GM19351 (cell line): ENCODE data around the gene PTPN20.
"Not testable (repeated sequence)": the region's sequence is repeated elsewhere in the genome, so short reads cannot be mapped to it uniquely, and the experiment has no call there.

Experiments
- ATAC-seq: cut with Tn5 transposase; IDR thresholded peaks from one replicate; pipeline ENCODE4 v1.9.1; 2021; ENCODE audit warnings: mild to moderate bottlenecking, moderate library complexity; ENCODE audit not compliant: unreplicated experiment

The PTPN20 gene

GRCh38 chr10:46952540-46952939 is 41.3 kb downstream of the PTPN20 start:
- ATAC-seq = not testable (repeated sequence)

DNA sequence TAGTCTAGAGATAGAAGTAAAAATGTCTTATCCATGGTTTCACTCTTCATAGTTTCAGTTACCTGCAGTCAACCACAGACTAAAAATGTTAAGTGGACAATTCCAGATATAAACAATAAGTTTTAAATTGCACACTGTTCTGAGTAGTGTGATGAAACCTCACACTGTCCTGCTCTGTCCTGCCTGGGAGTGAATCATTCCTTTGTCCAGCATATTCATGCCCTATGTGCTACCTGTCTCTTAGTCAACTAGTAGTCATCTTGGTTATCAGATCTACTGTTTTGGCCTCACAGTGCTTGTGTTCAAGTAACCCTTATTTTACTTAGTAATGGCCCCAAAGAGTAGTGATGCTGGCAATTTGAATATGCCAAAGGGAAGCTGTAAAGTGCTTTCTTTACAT is 49.5 kb downstream of the PTPN20 start:
- ATAC-seq = not testable (repeated sequence)

- not testable (repeated sequence) for ATAC-seq
These were observed 52.1 kb downstream of the PTPN20 start for GRCh38 chr10:46963356-46963755.

DNA sequence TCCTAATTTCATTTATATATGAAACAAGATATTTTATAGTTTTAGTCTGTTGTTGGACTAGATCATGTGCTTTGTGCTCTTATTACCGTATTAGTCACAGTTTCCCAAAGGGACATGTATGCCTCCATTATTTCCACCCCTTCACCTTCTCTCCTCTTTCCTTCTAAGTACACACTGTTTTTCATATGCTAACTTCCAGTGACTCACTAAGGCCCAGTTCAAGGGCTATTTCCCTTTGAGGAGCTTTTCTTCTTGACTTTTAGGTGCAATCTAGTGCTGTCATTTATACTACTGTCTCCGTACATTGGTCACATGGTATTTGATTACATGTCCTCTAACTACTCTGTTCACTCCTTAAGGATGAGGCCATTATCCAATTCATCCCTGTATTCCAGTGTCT is 55.8 kb downstream of the PTPN20 start:
- ATAC-seq = not testable (repeated sequence)

DNA sequence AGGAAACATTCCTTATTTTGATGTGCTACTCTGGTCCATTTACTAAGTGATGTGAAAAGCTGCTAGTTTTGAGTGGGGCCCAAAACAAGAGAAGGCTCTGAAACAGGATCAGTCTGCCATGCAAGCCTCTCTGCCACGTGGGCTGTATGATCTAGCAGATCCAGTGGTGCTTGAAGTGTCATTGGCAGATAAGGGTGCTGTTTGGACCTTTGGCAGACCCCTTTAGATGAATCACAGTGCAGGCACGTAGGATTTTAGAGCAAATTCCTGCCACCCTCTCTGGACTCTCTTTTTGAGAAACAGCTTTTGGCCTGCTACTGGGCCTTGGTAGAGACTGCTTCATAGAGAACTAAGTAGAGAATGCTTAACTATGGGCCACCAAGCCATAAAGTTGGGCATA is 69.0 kb downstream of the PTPN20 start:
- not testable (repeated sequence) for ATAC-seq

GRCh38 chr10:46987233-46987924 is 76.2 kb downstream of the PTPN20 start:
- ATAC-seq = peak; percentile 98

DNA sequence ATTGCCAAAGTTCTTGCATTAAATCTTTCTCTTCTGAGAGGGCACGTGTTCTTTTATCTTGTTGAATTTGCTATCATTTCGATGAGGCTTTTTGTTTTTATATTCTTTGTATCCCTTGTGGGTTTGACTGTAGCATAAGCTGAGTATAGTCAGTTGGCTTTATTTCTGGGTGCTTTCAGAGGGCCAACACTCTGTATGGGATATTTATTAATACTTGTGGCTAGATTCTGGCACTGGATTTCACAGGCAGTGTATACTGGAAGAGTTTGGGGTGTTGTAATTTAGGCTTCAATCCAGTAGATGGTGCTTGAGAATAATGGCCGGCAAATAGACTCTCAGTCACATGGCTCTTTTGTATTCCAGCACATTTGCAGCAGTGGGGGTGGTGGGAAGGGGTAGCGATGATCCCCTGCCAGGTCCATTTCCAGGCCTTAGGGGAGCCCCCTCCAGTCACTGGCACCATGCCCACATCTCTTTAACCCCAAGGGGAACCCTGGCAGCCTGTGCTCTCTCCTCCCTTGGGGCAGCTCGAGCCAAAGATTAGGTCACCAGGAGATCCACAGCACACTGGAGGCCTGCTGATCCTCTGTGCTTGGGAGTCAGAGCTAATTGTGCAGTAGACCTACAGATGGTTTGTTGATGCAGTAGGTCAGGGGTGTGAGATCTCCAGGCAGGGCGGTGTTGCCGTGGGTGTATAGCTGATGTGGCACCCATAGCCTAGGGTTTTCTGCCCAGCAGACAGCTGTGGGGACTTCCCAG is 81.8 kb downstream of the PTPN20 start:
- no peak for ATAC-seq

GRCh38 chr10:46995234-46995633 is 84.0 kb downstream of the PTPN20 start:
- ATAC-seq = no peak

- ATAC-seq = no peak
These were observed 87.0 kb downstream of the PTPN20 start for GRCh38 chr10:46998192-46998591.

- ATAC-seq = no peak
These were observed 87.4 kb downstream of the PTPN20 start for GRCh38 chr10:46998595-46998994.

GRCh38 chr10:46999217-46999616 is 88.0 kb downstream of the PTPN20 start:
- ATAC-seq = no peak

GRCh38 chr10:47008769-47009168 is 97.5 kb downstream of the PTPN20 start:
- ATAC-seq = no peak

DNA sequence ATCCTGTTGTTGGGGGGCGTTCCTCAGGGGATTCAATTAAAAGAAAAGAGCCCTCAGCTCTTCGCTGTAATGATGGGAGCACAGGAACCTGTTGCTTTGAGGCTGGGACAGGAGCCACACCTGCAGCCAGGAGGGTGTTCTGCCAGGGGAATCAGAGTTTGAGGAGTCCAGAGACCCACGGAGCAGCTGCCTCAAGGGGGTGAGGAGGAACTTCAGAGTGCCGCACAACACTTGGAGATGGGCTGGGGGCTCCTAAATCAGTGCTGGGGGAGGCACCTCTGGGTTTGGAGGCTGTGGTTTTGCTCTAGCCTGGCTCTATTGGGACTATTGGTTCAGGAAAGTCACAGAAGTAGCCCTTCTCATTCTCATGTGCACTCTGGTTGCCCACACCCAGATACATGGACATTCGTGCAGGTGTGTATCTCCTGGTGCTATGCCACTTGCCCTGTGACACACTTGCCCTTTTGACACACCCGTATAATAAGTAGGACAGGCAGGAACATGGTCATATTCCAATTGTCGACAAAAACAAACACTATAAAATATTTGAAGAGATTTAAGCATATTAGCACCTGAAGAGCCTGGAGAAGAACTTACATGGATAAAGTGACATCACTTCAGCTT is 98.1 kb downstream of the PTPN20 start:
- no peak for ATAC-seq

DNA sequence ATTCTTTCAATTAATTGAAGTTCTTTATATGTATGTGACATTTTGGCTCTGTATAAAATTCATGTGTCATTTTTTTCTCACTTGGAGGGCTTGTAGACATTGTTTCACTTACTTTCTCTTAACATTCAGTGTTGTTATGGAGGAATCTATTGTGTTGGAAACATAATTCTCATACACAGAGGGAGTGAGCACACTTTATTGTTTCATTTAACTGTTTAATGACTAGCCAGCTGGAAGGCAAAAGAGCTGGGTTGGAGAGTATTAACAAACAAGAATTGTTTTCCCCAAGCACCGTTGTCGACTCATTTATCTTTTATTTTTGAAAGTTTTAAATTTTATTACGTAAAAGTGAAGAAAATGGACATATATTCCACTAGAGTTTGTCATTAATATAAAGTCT is 98.8 kb downstream of the PTPN20 start:
- ATAC-seq = no peak

DNA sequence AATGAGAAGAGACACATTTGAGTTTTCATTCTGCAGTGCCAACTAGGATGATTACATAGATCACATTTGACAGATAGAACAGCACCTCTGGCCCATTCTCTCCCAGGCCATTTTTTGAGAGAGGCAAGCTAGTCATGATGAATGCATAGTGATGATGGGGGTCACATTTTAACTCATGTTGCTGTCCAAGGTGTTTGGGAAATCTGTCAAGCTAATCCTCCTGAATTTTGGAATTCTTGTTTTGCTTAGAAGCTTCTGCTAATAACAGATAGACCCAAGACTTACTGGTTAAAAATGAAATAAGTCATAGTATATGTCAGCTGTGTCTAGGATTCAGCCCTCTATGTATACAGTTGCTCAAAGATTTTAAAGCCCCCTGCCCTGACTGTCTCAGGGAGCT is 101.0 kb downstream of the PTPN20 start:
- no peak for ATAC-seq

- ATAC-seq = no peak
These were observed 102.4 kb downstream of the PTPN20 start for GRCh38 chr10:47013507-47014154.

DNA sequence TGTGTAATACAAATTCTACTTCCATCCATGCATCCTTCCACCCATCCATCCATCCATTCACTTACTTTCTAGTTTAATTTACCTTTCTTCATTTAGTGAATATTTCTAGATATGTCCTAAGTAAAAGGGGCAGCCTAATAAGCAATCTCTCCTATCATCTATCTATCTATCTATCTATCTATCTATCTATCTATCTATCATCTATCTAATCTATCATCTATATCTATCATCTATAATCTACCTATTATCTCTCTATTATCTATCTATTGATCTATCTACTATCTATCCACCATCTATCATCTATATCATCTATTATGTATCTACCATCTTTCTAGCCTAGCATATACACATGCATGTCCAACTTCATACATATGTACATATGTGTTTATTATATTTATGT is 104.2 kb downstream of the PTPN20 start:
- ATAC-seq = no peak

DNA sequence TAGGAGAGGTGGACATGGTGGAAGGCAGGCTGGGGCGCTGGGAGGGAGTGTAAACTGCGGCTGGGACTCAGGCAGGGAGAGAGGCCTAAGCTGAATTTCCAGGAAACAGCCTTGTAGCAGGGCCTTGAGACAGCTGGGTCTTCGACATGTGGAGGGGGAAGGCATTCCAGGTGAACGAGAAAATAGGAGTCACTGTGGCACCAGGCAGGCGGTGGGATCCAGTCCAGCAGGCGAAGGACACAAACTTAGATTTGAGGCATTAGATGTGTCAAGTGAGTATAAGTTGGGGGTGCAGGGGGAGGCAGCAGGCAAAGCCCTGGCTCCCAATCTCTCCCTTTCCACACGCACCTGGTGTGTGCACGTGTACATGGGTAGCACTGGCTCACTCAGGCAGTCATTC is 105.3 kb downstream of the PTPN20 start:
- ATAC-seq = no peak

DNA sequence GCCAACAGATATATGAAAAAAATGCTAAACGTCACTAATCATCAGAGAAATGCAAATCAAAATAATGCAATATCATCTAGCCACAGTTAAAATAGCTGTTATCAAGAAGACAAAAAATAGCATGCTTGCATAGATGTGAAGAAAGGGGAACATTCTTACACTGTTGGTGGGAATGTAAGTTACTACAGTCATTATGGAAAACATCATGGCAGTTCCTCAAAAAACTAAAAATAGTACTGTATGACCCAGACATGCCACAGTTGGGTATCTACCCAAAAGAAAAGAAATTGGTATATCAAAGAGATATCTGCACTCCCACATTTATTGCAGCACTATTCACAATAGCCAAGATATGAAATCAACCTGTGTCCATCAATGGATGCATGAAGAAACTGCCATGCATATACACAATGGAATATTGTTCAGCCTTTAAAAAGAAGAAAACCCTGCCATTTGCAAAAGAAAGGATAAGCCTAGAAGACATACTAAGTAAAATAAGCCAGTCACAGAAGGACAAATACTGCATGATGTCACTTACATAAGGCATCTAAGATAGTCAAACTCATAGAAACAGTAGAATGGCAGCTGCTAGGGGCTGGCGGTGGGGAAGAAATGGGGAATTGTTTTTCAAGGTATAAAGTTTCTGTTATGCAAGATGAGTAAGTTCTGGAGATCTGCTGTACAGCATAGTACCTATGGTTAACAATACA is 107.0 kb downstream of the PTPN20 start:
- ATAC-seq = no peak

GRCh38 chr10:47019155-47020145 is 108.2 kb downstream of the PTPN20 start:
- ATAC-seq = no peak
